Measurements from ENCODE around the gene TRAPPC5. TPM values are rescaled to one million over a fixed set of nuclear protein-coding genes. Genes with fewer than 3 reads are reported as not detected.

Gene TRAPPC5
- total RNA-seq, 4 donors from 2014 or later: 63.0 to 144 (median 103) TPM

DNA sequence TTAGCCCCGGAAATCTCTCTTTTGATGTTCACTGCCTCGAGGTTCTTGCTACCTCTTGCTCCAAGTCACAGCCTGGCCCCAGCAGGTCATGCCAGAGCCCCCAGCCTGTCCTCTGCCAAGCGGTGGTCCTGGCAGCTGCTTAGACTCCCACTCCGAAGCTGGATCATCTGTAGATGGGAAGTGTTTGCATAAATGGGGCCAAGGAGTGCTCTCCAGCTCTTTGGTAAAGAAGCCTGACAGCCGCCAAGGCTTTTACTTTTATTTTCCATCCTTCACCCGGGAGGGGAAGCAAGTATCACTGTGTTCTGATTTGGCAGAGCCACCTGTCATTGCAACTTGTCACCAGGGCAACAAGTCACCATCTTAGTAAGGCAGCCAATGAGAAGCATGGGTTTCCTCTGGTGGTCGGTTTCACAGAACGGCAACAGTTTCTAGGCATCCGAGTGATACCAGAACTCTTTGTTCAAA lies 22.4 kb upstream of the TRAPPC5 start:
- TF ChIP-seq, protein P1, sequence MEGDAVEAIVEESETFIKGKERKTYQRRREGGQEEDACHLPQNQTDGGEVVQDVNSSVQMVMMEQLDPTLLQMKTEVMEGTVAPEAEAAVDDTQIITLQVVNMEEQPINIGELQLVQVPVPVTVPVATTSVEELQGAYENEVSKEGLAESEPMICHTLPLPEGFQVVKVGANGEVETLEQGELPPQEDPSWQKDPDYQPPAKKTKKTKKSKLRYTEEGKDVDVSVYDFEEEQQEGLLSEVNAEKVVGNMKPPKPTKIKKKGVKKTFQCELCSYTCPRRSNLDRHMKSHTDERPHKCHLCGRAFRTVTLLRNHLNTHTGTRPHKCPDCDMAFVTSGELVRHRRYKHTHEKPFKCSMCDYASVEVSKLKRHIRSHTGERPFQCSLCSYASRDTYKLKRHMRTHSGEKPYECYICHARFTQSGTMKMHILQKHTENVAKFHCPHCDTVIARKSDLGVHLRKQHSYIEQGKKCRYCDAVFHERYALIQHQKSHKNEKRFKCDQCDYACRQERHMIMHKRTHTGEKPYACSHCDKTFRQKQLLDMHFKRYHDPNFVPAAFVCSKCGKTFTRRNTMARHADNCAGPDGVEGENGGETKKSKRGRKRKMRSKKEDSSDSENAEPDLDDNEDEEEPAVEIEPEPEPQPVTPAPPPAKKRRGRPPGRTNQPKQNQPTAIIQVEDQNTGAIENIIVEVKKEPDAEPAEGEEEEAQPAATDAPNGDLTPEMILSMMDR (IDR thresholded peaks at IDR 0.05): no peak
- TF ChIP-seq POLR2A (IDR thresholded peaks at IDR 0.05): no peak
- no peaks in the 10 kb centered on the region for H3K36me3 ChIP-seq
- no peaks in the 10 kb centered on the region for H3K4me1 ChIP-seq
- WGBS: 45% methylated on average over 9 of the region's 9 CpGs
- no peak overlapping the region for H3K27ac ChIP-seq
- DNase-seq (ENCODE audit: low spot score in 2 of 2): no peak
- peaks cover 3% of the 10 kb centered on the region for H3K27me3 ChIP-seq
- H3K9me3 ChIP-seq: no peaks in the 10 kb centered on the region
- H3K4me3 ChIP-seq: no peak overlapping the region

DNA sequence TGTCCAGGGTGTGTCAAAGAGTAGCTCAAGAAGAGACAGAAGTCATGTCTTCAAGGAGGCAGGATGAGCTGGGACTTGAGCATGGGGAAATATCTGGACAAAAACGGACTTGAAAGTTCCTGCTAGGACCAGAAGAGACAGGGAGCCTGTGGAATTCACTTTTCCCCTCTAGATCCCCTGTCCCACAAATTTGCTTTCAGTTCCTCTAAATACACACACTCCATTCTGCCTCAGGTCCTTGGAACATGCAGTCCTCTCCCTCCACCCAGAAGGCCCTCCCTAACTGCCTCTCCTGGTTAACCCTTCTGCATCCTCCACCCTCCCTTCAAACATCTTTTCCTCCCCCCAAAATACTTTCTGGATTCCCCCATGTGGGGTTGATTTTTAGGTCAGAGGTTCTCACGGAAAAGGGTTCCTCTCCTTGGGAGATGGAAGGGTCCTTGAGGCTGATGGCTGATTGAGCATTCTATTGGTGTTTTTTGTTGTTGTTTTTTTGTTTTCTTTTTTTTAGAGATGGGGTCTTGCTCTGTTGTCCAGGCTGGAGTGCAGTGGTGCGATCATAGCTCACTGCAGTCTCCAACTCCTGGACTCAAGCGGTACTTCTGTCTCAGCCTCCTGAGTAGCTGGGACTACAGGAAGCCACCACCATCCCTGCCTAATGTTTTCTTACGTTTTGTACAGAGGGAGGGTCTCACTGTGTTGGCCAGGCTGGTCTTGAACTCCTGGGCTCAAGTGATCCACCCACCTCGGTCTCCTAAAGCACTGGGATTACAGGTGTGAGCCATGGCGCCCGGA lies 18.7 kb upstream of the TRAPPC5 start:
- TF ChIP-seq EP300 (IDR thresholded peaks at IDR 0.05): no peak
- TF ChIP-seq POLR2A (IDR thresholded peaks at IDR 0.05): no peak
- TF ChIP-seq POLR2AphosphoS5 (IDR thresholded peaks at IDR 0.05): no peak
- TF ChIP-seq, protein P1 (IDR thresholded peaks at IDR 0.05): no peak
- Histone ChIP-seq H3K36me3 (no peaks in the 10 kb centered on the region), H3K4me3 (no peak overlapping the region), H3K27me3 (peaks cover 16% of the 10 kb centered on the region), H3K27ac (no peak overlapping the region), H3K9me3 (no peaks in the 10 kb centered on the region), H3K4me1 (no peaks in the 10 kb centered on the region)
- WGBS: 74% methylated on average over 8 of the region's 8 CpGs
- no peak for DNase-seq (ENCODE audit: low spot score in 2 of 2)

DNA sequence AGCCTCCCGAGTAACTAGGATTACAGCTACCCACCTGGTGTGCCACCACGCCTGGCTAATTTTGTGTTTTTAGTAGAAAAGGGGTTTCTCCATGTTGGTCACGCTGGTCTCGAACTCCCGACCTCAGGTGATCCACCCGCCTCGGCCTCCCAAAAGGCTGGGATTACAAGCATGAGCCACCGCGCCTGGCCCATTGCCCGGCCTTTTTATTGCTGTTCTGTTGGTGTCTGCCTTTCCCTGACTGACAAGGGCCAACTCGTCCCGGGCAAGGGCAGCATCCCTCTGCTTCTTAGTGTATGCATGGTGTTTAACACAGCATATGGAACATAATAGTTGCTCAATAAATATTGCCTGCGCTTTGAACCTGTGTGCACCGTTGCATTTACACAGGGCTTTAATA lies 18.0 kb upstream of the TRAPPC5 start:
- DNase-seq (ENCODE audit: low spot score in 2 of 2): no peak
- H3K36me3 ChIP-seq: no peaks in the 10 kb centered on the region
- TF ChIP-seq, protein P1 (IDR thresholded peaks at IDR 0.05): no peak
- no peak for TF ChIP-seq EP300 (IDR thresholded peaks at IDR 0.05)
- no peak for TF ChIP-seq POLR2AphosphoS5 (IDR thresholded peaks at IDR 0.05)
- TF ChIP-seq POLR2A (IDR thresholded peaks at IDR 0.05): no peak
- no peak overlapping the region for H3K27ac ChIP-seq
- 76% methylated on average over 14 of the region's 14 CpGs for WGBS
- H3K27me3 ChIP-seq: peaks cover 16% of the 10 kb centered on the region
- H3K4me1 ChIP-seq: no peaks in the 10 kb centered on the region
- no peak overlapping the region for H3K4me3 ChIP-seq
- no peaks in the 10 kb centered on the region for H3K9me3 ChIP-seq

DNA sequence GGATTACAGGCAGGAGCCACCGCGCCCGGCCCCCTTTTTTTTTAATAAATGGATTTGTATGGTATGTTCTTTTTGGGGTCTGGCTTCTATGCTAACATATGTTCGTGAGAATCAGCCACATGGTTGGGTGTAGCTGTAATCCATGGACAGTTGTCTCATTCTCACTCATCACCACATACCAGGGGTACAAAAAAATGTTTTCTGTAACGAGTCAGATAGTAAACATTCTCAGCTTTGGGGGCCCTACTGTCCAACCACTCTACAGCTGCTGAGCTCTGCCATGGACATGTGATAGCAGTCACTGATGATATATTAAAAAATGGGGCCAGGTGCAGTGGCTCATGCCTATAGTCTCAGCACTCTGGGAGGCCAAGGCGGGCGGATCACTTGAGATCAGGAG lies 16.9 kb upstream of the TRAPPC5 start:
- no peaks in the 10 kb centered on the region for H3K4me1 ChIP-seq
- H3K27ac ChIP-seq: no peak overlapping the region
- H3K4me3 ChIP-seq: no peak overlapping the region
- H3K36me3 ChIP-seq: no peaks in the 10 kb centered on the region
- TF ChIP-seq, protein P1 (IDR thresholded peaks at IDR 0.05): no peak
- no peak for TF ChIP-seq EP300 (IDR thresholded peaks at IDR 0.05)
- no peak for TF ChIP-seq POLR2A (IDR thresholded peaks at IDR 0.05)
- TF ChIP-seq POLR2AphosphoS5 (IDR thresholded peaks at IDR 0.05): no peak
- DNase-seq (ENCODE audit: low spot score in 2 of 2): no peak
- peaks cover 22% of the 10 kb centered on the region for H3K27me3 ChIP-seq
- WGBS: 52% methylated on average over 7 of the region's 7 CpGs
- H3K9me3 ChIP-seq: no peaks in the 10 kb centered on the region

DNA sequence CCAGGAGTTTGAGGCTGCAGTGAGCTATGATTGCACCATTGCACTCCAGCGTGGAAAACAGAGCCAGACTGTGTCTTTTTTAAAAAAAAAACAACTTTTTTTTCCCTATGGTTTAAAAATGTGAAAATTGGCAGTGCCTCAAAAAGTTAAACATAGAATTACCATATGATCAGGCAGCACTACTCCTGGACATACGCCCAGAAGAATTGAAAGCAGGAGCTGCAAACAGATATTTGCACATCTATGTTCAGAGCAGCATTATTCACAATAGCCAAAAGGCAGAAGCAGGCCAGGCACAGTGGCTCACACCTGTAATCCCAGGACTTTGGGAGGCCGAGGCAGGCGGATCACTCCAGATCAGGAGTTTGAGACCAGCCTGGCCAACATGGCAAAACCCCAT lies 15.6 kb upstream of the TRAPPC5 start:
- Histone ChIP-seq H3K27ac (no peak overlapping the region), H3K36me3 (no peaks in the 10 kb centered on the region), H3K9me3 (no peaks in the 10 kb centered on the region), H3K27me3 (peaks cover 36% of the 10 kb centered on the region), H3K4me3 (no peak overlapping the region), H3K4me1 (peaks cover 4% of the 10 kb centered on the region)
- TF ChIP-seq POLR2A (IDR thresholded peaks at IDR 0.05) (no peak), EP300 (IDR thresholded peaks at IDR 0.05) (no peak), POLR2AphosphoS5 (IDR thresholded peaks at IDR 0.05) (no peak)
- TF ChIP-seq, protein P1 (IDR thresholded peaks at IDR 0.05): no peak
- WGBS: 22% methylated on average over 4 of the region's 4 CpGs
- DNase-seq (ENCODE audit: low spot score in 2 of 2): no peak

Data from suprapubic skin (tissue), 4 donors.